NCI-H510A treated with DMSO at 0.1 percent for 48 hours (cell line): ENCODE results near the gene NR3C2.
A peak's percentile ranks its signal among the peaks of the same experiment; 100 is the strongest.
"Not testable (repeated sequence)": the region's sequence is repeated elsewhere in the genome, so short reads cannot be mapped to it uniquely, and the experiment has no call there.

Experiments used
- DNase-seq: peaks from one replicate; lab custom pipeline; 2025; lab: John Stamatoyannopoulos, UW

The NR3C2 gene

GRCh38 chr4:148216321-148216720 is 225.9 kb downstream of the NR3C2 start:
- no peak for DNase-seq

- no peak for DNase-seq
These were observed 227.0 kb downstream of the NR3C2 start for GRCh38 chr4:148215202-148215601.

- DNase-seq: no peak
These were observed 227.6 kb downstream of the NR3C2 start for GRCh38 chr4:148214529-148215166.

DNA sequence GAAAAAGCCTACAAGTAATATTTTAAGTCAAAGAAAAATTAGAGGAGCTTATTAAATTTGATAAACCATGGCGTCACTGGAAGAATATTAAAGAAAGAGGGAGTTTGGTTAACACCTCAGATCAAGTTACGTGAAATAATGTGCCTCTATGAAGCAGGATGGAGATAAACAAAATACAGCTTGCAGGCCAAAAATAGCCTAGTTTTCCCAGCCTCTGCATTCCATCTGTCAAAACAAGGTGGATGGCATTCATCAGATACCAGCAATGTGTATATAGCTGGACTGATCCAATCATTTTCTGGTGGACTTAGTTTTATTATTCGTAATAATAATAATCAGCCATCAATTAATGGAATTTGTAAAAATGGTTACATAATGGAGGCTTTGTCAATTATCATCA is 230.7 kb downstream of the NR3C2 start:
- DNase-seq: no peak

GRCh38 chr4:148210661-148211060 is 231.6 kb downstream of the NR3C2 start:
- DNase-seq: no peak

DNA sequence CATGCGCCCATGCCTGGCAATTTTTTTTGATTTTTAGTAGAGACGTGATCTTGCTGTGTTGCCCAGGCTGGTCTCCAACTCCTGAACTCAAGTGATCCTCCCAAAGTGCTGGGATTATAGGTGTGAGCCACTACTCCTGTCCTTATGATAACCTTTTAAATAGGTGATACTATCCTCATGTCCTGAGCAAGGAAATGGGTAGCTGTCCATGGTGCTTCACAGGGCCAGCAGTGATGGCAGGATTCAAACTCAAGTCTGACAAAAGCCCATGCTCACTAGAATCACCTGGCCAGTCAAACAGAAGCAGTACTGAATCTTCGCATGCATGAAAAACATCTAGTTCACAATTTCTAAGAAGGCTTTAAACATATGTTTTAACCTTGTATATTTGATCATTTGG is 235.1 kb downstream of the NR3C2 start:
- no peak for DNase-seq

DNA sequence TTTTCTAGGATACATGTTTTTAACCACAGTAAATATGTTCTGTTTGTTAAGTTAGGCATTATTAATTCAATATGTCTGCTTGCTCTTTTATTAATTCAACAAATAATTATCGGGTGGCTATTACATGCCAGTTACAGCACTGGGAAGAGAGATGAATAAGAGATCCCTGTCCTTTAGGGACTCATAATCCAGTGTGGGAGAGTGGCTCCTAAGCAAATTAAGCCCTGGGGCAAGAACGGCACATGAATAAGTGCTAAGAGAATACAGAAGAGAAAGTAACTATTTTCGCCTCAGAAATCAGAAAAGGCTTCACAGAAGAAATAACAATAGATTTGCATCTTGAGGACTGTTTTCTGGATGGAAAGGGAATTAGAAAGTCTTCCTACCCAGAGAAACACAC is 236.7 kb downstream of the NR3C2 start:
- DNase-seq: no peak

GRCh38 chr4:148204892-148205291 is 237.3 kb downstream of the NR3C2 start:
- no peak for DNase-seq

- DNase-seq: no peak
These were observed 238.0 kb downstream of the NR3C2 start for GRCh38 chr4:148204171-148204570.

DNA sequence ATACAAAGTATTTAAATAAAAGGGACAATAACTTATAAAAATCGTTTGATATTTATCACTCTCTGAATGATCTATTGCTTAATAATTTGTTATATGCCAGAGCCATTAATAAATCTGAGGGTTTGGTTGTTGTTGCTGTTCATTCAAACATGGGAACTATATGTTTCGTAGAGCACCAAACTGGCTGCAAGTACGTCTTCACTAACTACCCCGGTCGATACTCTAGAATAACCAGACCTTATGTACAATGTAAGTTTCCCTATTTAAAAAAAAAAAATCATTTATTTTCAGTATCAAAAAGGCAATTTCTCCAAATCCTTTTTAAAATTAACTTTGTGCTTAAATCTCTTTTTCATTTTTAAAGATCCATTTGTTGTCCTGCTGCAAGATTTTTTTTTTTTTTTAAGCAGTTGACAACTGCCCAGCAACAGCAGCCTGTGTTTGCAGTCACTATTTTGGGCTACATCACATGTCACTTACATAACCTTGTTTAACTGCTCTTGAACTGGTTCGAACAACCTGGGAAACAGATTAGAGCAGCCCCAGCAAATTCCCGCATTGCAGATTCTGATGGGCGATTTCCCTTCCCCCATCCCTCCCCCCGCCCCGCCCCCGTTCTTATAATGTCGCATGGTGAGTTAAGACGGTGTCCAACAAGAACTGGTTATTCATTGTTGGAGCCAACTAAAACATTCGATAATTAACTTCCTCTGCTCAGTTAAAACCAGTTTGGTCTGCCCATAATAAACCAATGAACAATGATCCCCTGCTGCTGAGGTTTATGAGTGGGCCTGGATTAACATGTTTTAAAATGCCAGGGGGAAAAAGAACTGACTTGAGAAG is 238.9 kb downstream of the NR3C2 start:
- peak; percentile 40 for DNase-seq

DNA sequence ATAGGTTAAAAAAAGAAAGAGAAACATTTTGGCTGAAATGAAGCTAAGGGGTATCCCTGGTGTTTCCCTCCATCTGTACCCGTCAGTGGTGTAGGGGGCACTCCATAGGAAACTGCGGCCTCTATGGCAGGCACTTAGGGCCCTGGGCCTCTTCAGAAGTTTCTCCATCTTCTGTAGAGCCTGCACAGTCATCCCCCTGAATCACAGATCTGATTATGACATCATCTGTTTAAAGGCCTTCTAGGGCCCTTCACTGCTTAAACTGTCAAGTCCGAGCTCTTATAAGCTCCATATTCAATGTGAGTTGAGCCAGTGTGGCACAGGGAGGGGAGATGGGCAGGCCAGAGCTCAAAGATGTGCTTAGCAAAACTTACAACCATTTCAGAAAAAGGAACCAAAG is 241.3 kb downstream of the NR3C2 start:
- no peak for DNase-seq

DNA sequence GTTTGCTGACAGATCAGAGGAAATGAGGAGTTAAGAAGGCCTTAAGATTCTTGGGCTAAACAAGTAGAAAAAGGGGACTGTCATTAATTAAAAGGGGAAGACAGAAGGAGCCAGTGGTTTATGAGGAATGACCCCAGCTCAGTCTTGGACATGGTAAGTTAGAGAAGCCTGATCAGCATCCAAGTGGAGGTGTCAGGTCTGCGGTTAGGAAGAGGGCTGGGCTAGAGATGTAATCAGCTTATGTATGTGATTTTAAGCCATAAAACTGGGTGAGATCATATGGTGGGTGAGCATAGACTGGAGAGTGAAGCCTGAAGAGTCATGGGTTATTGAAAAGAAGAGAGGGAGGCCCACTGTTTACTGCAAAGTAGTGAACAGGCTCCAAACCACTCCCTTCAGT is 246.1 kb downstream of the NR3C2 start:
- peak; percentile 72 for DNase-seq

- no peak for DNase-seq
These were observed 249.7 kb downstream of the NR3C2 start for GRCh38 chr4:148192526-148192925.

GRCh38 chr4:148187454-148188222 is 254.6 kb downstream of the NR3C2 start:
- DNase-seq: not testable (repeated sequence)

- DNase-seq: no peak
These were observed 257.3 kb downstream of the NR3C2 start for GRCh38 chr4:148184922-148185321.

DNA sequence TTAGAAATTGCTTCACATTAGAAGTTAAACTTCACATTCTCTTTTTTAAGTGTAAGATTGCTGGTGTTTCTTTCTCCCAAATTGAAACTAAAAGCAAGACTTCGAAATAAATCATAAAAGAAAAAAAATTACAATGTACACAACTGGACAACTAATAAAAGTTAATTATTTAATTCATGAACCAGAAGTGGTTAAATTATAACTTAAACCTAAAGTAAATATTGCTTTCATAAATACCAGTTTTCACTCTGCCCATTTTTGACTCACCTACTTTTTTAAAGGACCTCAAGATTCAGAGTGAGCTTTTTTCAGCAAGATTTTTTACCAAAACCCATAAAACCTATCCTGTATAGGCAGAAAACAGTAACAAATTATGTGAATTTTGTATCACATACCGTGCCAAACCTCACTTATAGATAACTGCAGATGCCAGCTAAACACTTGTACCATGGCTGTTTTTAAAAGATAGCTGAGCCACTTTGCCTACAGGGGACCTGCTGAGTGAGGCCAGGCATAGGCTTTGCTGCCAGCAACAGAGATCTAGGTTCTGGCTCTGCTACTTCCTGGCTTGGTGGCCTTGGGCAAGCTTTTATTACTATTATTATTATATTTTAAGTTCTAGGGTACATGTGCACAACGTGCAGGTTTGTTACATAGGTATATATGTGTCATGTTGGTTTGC is 259.8 kb downstream of the NR3C2 start:
- no peak for DNase-seq

DNA sequence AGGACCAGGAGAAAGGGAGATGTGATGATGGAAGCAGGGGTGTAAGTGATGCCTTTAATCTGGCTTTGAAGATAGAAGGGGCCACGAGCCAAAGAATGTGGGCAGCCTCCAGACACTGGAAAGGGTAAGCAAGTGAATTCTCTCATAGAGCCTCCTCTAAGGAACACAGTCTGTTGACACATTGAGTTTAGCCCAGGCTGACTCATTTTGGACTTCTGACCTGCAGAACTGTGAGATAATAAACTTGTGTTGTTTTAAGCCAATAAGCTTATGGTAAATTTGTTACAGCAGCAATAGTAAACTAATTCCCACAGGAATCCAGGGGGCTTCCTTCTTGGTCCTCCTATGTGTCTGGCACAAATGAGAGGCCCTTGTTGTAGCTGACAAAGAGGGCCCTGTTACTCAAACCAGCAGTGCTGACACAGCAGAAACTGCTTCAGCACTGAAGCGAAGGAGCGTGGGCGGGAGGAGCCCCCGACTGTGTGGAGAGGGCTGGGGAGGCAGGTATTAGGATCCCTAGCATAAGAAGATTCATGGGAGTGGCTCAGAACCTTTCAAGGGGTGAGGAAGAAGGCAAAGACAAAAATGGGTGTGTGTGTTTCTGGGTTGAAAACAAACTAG is 268.7 kb downstream of the NR3C2 start:
- no peak for DNase-seq

DNA sequence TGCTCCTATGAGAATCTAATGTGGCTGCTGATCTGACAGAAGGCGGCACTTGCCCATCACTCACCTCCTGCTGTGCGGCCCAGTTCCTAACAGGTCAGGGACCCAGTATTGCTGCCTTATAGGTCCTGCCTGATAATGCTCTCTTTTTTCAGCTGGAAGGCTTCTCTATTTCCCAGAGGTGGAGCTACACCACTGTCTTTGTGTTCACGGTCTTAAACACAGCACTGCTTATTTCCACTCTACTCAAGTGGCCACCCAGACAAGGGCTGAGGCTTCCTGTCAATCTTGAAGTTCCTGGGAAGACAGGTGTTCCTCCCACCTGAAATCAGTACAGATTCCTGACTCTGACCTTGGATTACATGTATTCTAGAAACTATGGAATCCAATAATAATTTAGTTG is 270.6 kb downstream of the NR3C2 start:
- DNase-seq: no peak

- no peak for DNase-seq
These were observed 271.5 kb downstream of the NR3C2 start for GRCh38 chr4:148170408-148171365.

DNA sequence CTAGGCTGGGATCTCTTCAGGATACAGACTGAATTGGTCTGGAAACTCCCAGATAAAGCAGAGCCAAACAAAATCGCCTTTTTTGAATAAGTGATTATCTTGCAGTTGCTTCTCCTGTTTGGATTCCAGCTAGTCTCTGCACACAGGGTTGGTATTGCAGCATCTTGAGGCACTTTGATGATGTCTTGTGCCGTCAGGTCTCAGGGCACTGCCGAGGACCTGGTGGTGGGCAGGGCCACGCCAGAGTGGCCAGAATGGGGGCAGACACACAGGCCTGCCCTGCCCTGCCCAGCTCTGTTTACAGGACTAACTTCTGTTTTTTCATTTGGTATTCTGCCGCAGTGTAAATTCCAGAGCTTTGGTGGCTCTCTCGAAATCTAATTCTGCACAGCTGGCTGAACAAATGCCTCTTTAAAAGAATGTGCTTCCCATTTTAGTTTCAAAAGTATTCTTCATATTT is 276.1 kb downstream of the NR3C2 start:
- DNase-seq: no peak

DNA sequence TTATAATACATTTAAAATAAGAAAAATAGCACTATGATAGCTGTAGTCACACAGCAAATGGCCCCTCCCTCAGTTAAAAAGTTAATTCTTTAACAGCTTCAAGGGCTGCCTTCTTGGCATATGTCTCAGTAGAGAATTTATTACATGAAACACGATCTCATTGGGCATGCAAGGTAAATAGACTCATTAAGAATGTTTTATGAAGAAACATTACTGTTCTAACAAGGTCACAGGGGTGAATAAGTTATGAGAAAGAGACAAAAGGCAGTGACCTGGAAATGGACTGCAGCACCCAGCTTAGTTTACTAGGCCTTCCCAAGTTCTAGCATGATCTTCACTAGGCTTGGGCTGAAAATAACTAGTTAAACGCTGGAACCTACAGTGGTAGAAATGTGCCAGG is 277.7 kb downstream of the NR3C2 start:
- no peak for DNase-seq
